Measurements from ENCODE around the gene AMPD3.

DNA sequence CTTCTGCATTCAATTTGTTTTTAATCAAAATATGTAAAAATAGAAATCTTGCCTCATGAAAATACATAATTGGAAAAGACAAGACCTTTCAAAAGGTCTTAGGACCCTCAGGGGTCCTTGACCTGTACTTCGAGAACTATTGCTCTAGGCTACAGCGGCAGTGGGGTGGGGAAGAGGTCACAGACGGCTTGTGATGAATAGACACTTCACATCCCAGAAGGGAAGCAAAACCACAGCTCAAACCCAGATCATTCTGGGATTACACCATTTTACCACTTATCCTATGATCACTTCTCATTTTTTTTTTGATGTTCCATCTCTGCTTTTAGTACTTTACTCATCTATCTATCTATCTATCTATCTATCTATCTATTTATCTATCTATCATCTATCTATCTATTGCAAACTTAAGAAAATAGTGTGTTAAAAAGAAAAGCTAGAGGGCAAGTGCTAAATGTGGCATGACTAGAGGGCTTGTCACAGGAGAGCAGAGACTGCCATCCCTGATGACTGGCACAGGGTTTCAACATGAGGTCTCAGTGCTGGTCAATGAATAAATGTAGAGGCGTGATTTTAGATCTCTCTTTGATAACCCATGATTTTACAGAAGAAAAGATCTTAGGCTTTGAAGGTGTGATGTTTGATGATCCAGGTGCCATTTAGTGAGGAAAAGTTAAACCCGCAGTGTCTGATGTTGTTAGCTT, 48.9 kb downstream of the AMPD3 start:
- TF ChIP-seq, protein P1, sequence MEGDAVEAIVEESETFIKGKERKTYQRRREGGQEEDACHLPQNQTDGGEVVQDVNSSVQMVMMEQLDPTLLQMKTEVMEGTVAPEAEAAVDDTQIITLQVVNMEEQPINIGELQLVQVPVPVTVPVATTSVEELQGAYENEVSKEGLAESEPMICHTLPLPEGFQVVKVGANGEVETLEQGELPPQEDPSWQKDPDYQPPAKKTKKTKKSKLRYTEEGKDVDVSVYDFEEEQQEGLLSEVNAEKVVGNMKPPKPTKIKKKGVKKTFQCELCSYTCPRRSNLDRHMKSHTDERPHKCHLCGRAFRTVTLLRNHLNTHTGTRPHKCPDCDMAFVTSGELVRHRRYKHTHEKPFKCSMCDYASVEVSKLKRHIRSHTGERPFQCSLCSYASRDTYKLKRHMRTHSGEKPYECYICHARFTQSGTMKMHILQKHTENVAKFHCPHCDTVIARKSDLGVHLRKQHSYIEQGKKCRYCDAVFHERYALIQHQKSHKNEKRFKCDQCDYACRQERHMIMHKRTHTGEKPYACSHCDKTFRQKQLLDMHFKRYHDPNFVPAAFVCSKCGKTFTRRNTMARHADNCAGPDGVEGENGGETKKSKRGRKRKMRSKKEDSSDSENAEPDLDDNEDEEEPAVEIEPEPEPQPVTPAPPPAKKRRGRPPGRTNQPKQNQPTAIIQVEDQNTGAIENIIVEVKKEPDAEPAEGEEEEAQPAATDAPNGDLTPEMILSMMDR (IDR thresholded peaks at IDR 0.05 in 4 of 5, conservative IDR thresholded peaks at IDR 0.05 in 1 of 5), result no peak
- no peak for TF ChIP-seq POLR2A (IDR thresholded peaks at IDR 0.05)
